Measurements from ENCODE around the gene CYP27A1.

Gene CYP27A1

DNA sequence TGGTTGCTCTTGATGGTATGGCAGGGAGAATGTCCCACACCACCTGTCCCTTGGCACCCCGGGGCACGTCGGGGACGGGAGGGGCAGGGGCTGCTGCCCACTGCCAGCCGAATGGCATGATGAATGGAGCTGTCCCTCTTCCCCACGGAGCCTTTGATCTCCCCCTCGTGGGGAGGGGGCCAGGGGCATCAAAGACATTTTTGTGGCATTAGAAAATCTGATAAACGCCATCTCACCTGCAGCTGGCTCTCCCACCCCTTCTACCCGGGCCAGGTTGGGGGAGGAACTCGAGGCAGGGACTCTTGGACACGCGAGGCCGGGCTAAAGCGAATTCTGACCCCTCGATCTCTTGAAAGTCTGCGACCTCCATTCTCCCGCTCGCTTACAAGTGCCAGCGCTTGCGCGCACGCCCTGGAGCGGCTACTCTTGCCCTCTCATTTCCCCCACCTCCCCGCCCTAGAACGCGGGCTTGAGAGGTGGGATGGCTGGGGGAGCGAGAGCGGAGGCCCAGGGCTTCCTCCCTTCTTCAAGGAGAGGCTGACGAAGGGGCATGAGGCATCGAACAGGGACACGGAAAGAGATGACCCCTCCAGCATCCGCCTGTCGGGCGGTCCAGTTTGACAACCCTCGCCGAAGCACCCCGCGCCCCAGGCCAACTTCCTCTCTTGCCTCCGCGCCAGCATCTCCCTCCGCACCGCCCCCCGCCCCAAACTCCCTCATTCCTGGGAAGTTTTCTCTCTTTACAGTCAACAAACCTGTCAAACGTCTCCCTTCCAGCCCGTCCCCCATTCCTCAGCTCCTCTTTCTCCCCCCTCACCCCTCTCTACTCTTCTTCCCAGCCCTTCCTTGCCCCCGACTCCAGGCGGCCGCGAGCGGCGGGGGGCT is 77.0 kb downstream of the CYP27A1 start:
- DNase-seq (ENCODE audit: low spot score), result no peak

DNA sequence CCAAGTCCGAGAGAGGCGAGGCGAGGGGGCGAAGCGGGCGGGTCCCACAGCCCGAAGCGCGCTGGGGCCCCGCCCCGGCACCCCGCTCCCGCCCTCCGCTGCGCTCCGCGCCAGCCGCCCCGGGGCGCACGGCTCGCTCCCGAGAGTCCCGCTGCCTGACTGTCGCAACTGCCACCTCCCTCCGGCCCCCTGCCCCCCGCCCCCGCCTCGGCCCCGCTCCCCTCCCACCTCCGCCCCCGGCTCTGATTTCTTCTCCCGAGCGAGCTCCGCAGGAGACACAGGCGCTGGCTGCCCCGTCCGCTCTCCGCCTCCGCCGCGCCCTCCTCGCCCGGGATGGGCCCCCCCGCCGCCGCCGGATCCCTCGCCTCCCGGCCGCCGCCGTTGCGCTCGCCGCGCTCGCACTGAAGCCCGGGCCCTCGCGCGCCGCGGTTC is 77.6 kb downstream of the CYP27A1 start, which contains the start of gene WNT6:
TSS of gene WNT6 (plus strand) at position 250 of the 432 bp plus-strand sequence. CDS start 233 bp downstream, outside the sequence.
- DNase-seq (ENCODE audit: low spot score), result no peak

GRCh38 chr2:218859988-218860831 is 78.3 kb downstream of the CYP27A1 start:
- DNase-seq (ENCODE audit: low spot score), result no peak

DNA sequence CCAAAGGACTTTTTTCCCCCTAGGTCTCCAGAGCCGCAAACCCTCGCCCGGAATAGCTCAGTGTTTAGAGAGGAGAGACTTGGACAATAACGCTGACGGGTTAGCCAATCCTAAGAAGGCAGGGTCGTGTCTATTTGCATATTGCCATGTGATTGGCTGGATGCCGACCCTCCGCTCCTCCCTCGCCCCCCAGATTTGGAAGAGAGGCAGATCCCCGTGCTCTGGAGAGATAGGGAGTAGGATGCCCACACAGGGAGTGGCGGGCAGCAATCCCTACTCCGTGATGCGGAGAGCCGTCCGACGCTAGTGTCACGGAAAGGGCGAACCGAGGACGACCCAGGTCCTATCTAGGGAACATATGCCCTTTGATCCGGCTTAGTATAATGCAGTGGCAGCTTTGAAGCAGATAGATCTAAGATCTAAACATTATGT is 79.0 kb downstream of the CYP27A1 start:
- peak; percentile 57 for DNase-seq (ENCODE audit: low spot score)

DNA sequence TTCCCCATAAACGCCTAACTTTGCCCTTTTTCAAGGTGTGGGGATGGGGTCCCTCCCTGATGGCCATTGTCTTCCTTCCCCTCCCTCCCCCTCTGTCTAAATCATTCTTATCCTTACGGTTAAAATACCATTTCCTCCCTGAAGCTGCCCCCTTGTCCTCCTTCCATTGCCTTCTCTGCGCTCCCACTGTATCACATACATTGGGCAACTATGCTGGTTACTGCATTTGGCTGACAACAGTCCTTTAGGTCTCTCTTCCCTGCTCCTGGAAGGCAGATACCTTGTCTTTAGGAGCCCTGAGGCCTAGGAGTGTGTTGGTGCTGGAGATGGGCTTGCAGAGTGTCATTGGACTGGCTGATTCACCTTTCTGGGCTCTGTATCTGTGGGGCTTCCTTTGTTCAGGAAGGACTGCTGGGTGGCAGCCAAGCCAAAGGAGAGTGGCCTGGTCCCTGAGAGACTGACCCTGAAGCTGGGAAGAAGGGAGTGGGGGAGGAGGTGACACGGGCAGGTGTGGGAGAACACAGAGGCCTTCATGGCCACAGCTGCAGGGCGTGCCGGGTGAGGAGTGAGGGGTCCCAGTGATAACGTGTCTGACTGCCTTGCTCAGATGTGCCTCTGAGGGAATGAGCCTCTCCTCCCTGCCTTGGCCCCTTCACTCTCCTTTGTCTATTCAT is 79.8 kb downstream of the CYP27A1 start:
- no peak for DNase-seq (ENCODE audit: low spot score)

GRCh38 chr2:218863021-218863520 is 81.1 kb downstream of the CYP27A1 start:
- no peak for DNase-seq (ENCODE audit: low spot score)
